T-cell (primary cell): ENCODE data around the gene CD27. TPM values are rescaled to one million over a fixed set of nuclear protein-coding genes. Genes with fewer than 3 reads are reported as not detected.

ENCODE experiments used
- ATAC-seq, 4 experiments: fragments of 200-7000 bp in 3 of 4; fragments of 150-1000 bp in 1 of 4; cut with Tn5 transposase; replicated peaks in 1 of 4; 1 replicate in 3 of 4; 2 replicates in 1 of 4; pipeline ENCODE4 v1.10.0; 2021; ENCODE audit warnings: moderate library complexity in 3 of 4, mild to moderate bottlenecking in 2 of 4, moderate number of reproducible peaks in 1 of 4
- CTCF ChIA-PET, 2 donors: fragments of 300-600 bp; sonication (Branson Sonifier 250); formaldehyde crosslinking; loops; one replicate each; lab custom pipeline; 2022; ENCODE audit warnings: antibody characterized with exemption in 2 of 2; lab: Charles Lee
- POLR2A ChIA-PET, 2 donors: fragments of 300-600 bp; sonication (Branson Sonifier 250); formaldehyde crosslinking; loops; one replicate each; lab custom pipeline; 2022; ENCODE audit warnings: antibody characterized with exemption in 2 of 2; lab: Charles Lee
- DNase-seq, 35 experiments: peaks; one replicate each; pipeline versions ENCODE4 v3.0.0 to v3.0.0-alpha.2; 2013 to 2023
- H3K27ac ChIP-seq: one replicate; pipeline ENCODE4 v1.5.1; 2013; ENCODE audit warnings: low read length
- H3K27me3 ChIP-seq, 2 experiments: replicated peaks in 1 of 2; 1 replicate in 1 of 2; 2 replicates in 1 of 2; pipeline versions ENCODE4 v1.6.1 to v1.7.0; 2013; ENCODE audit warnings: low read length in 1 of 2, mixed read lengths in 1 of 2; ENCODE audit not compliant: control insufficient read depth in 2 of 2, insufficient read depth in 2 of 2; ENCODE audit errors: extremely low read depth in 1 of 2
- H3K36me3 ChIP-seq, 2 donors: 1 replicate in 1 of 2; 2 replicates in 1 of 2; pipeline versions ENCODE4 v1.6.1 to v1.7.0; 2013; ENCODE audit warnings: low read length in 1 of 2; ENCODE audit not compliant: control insufficient read depth in 2 of 2, insufficient read depth in 1 of 2; ENCODE audit errors: extremely low read depth in 1 of 2
- H3K4me1 ChIP-seq, 2 experiments: 1 replicate in 1 of 2; 2 replicates in 1 of 2; pipeline versions ENCODE4 v1.6.1 to v1.7.0; 2013; ENCODE audit warnings: low read length in 2 of 2, mixed read lengths in 1 of 2; ENCODE audit not compliant: insufficient read depth in 2 of 2, control insufficient read depth in 1 of 2; ENCODE audit errors: extremely low read depth in 1 of 2
- H3K4me3 ChIP-seq, 2 donors: 1 replicate in 1 of 2; 2 replicates in 1 of 2; pipeline versions ENCODE4 v1.5.1 to v1.7.0; 2013; ENCODE audit warnings: mild to moderate bottlenecking in 2 of 2, low read length in 1 of 2, moderate library complexity in 1 of 2; ENCODE audit not compliant: control insufficient read depth in 1 of 2; ENCODE audit errors: extremely low read depth in 1 of 2
- H3K9me3 ChIP-seq: 2 replicates; pipeline ENCODE4 v1.7.0; 2013
- H3K27ac Mint-ChIP-seq, 2 donors: one replicate each; pipeline ENCODE4 v1.8.0; 2020 to 2021; ENCODE audit warnings: mild to moderate bottlenecking in 2 of 2, mixed read lengths in 2 of 2
- H3K27me3 Mint-ChIP-seq, 2 donors: one replicate each; pipeline ENCODE4 v1.8.0; 2021 to 2022; ENCODE audit warnings: mixed read lengths in 2 of 2
- H3K36me3 Mint-ChIP-seq: one replicate; pipeline ENCODE4 v1.8.0; 2021; ENCODE audit warnings: mixed read lengths
- H3K4me1 Mint-ChIP-seq, 3 donors: one replicate each; pipeline ENCODE4 v1.8.0; 2020 to 2022; ENCODE audit warnings: mixed read lengths in 3 of 3, mild to moderate bottlenecking in 1 of 3
- H3K4me3 Mint-ChIP-seq, 3 donors: one replicate each; pipeline ENCODE4 v1.8.0; 2020 to 2022; ENCODE audit warnings: mild to moderate bottlenecking in 3 of 3, mixed read lengths in 3 of 3, moderate library complexity in 3 of 3
- H3K9me3 Mint-ChIP-seq, 3 donors: one replicate each; pipeline ENCODE4 v1.8.0; 2020 to 2022; ENCODE audit warnings: mixed read lengths in 3 of 3
- WGBS: methylation state at CpG from one replicate; pipeline ENCODE4 v1.1.5; 2013; ENCODE audit warnings: missing lambda C conversion rate; ENCODE audit not compliant: insufficient coverage; 5-methylcytosine and 5-hydroxymethylcytosine counted together
- total RNA-seq, 35 experiments: library from RNA in 6 of 35; stranded (reverse) in 6 of 35; fragments of 120-200 nt in 1 of 35; gene quantifications; one replicate each; pipeline versions ENCODE4 v1.2.1 to v1.2.4 and lab custom pipeline; 2013 to 2026

The CD27 gene
- total RNA-seq, 5 donors from 2014 or later (not counting 1 experiment from before 2014, with no cell fraction given), result 94.0 to 140 (median 138) TPM

- Mint-ChIP-seq H3K36me3 (no peaks in the 10 kb centered on the region), H3K27ac (peak overlapping the region; percentile 57 to 77), H3K9me3 (no peaks in the 10 kb centered on the region), H3K4me3 (peak overlapping the region in 2 of 3 donors; percentile 39 to 42), H3K27me3 (no peaks in the 10 kb centered on the region), H3K4me1 (peaks cover 62 to 80% (median 71%) of the 10 kb centered on the region in 3 donors)
- ChIA-PET CTCF (no interaction called here), POLR2A (no interaction called here)
- WGBS, result 50% methylated on average over 10 of the region's 19 CpGs
- Histone ChIP-seq H3K27me3 (no peaks in the 10 kb centered on the region), H3K4me3 (no peak overlapping the region), H3K27ac (no peak overlapping the region), H3K36me3 (no peaks in the 10 kb centered on the region), H3K9me3 (no peaks in the 10 kb centered on the region), H3K4me1 (peaks cover 43 to 73% of the 10 kb centered on the region in 2 experiments)
- ATAC-seq (no peak), DNase-seq (peak in 1 of 35 experiments; percentile 35)
Measured at GRCh38 chr12:6430124-6430989, 14.4 kb upstream of the CD27 start.

- peak in 3 of 4 experiments; percentile 43 to 69 (median 49) for ATAC-seq
- Mint-ChIP-seq H3K4me1 (peaks cover 41 to 57% (median 48%) of the 10 kb centered on the region in 3 donors), H3K9me3 (no peaks in the 10 kb centered on the region), H3K27ac (peak overlapping the region; percentile 49 to 88), H3K27me3 (no peaks in the 10 kb centered on the region), H3K36me3 (no peaks in the 10 kb centered on the region), H3K4me3 (peak overlapping the region in 1 of 3 donors; percentile 81)
- H3K27me3 ChIP-seq, result no peaks in the 10 kb centered on the region
- CTCF ChIA-PET, result interaction anchor here in 1 of 2 donors (1.0 kb wide), 1 partner anchor 27 kb away, joined by 4 read pairs; no protein-coding TSS in a partner anchor
- H3K4me3 ChIP-seq, result no peak overlapping the region
- peak in 4 of 35 experiments; percentile 15 to 55 (median 23) for DNase-seq
- 11% methylated on average over 3 of the region's 5 CpGs for WGBS
- POLR2A ChIA-PET, result no interaction called here
- no peaks in the 10 kb centered on the region for H3K9me3 ChIP-seq
- no peaks in the 10 kb centered on the region for H3K36me3 ChIP-seq
- peaks cover 24 to 49% of the 10 kb centered on the region in 2 experiments for H3K4me1 ChIP-seq
- H3K27ac ChIP-seq, result no peak overlapping the region
Measured at GRCh38 chr12:6432991-6433390, 11.8 kb upstream of the CD27 start.

- ATAC-seq (peak; percentile 92 to 98 (median 96)), DNase-seq (peak in 12 of 35 experiments; percentile 32 to 68 (median 44))
- Mint-ChIP-seq H3K9me3 (no peaks in the 10 kb centered on the region), H3K27me3 (no peaks in the 10 kb centered on the region), H3K27ac (peak overlapping the region; percentile 88 to 97), H3K36me3 (no peaks in the 10 kb centered on the region), H3K4me1 (peaks cover 39 to 52% (median 43%) of the 10 kb centered on the region in 3 donors), H3K4me3 (peak overlapping the region in 2 of 3 donors; percentile 11 to 81)
- peak overlapping the region; percentile 69 for H3K27ac ChIP-seq
- ChIA-PET POLR2A (interaction anchor here (0.5 to 1.0 kb wide), 4 partner anchors 12 to 1492 kb away, joined by 3 to 5 read pairs (median 3); no protein-coding TSS in a partner anchor), CTCF (interaction anchor here (0.6 to 1.3 kb wide), 9 partner anchors 9 to 36 kb away, joined by 3 to 5 read pairs (median 3); partner anchors contain the start of gene VAMP1 (in 1 of the 2))
- WGBS, result 50% methylated on average over 13 of the region's 17 CpGs
- no peaks in the 10 kb centered on the region for H3K36me3 ChIP-seq
- H3K27me3 ChIP-seq, result no peaks in the 10 kb centered on the region
- no peak overlapping the region for H3K4me3 ChIP-seq
- H3K4me1 ChIP-seq, result peaks cover 24 to 48% of the 10 kb centered on the region in 2 experiments
- H3K9me3 ChIP-seq, result no peaks in the 10 kb centered on the region
Measured at GRCh38 chr12:6434205-6435140, 10.3 kb upstream of the CD27 start.

- Histone ChIP-seq H3K27ac (no peak overlapping the region), H3K9me3 (no peaks in the 10 kb centered on the region), H3K36me3 (no peaks in the 10 kb centered on the region), H3K27me3 (no peaks in the 10 kb centered on the region), H3K4me1 (peaks cover 24 to 40% of the 10 kb centered on the region in 2 experiments), H3K4me3 (no peak overlapping the region)
- 98% methylated on average over 9 of the region's 13 CpGs for WGBS
- Mint-ChIP-seq H3K36me3 (no peaks in the 10 kb centered on the region), H3K27me3 (no peaks in the 10 kb centered on the region), H3K27ac (peak overlapping the region in 1 of 2 donors; percentile 41), H3K9me3 (no peaks in the 10 kb centered on the region), H3K4me3 (no peak overlapping the region), H3K4me1 (peaks cover 27 to 44% (median 30%) of the 10 kb centered on the region in 3 donors)
- POLR2A ChIA-PET, result interaction anchor here in 1 of 2 donors (0.9 kb wide), 1 partner anchor 113 kb away, joined by 4 read pairs; no protein-coding TSS in a partner anchor
- DNase-seq (no peak), ATAC-seq (no peak)
- CTCF ChIA-PET, result interaction anchor here (0.6 kb wide), 3 partner anchors 23 to 79 kb away, joined by 3 to 5 read pairs (median 3); no protein-coding TSS in a partner anchor
Measured at GRCh38 chr12:6435961-6436715, 8.6 kb upstream of the CD27 start.

- peaks cover 23 to 37% of the 10 kb centered on the region in 2 experiments for H3K4me1 ChIP-seq
- H3K27me3 ChIP-seq, result no peaks in the 10 kb centered on the region
- Mint-ChIP-seq H3K27ac (no peak overlapping the region), H3K4me1 (peaks cover 32 to 46% (median 36%) of the 10 kb centered on the region in 3 donors), H3K4me3 (no peak overlapping the region), H3K9me3 (no peaks in the 10 kb centered on the region), H3K27me3 (no peaks in the 10 kb centered on the region), H3K36me3 (no peaks in the 10 kb centered on the region)
- H3K27ac ChIP-seq, result no peak overlapping the region
- no peak overlapping the region for H3K4me3 ChIP-seq
- 100% methylated on average over 1 of the region's 3 CpGs for WGBS
- H3K9me3 ChIP-seq, result no peaks in the 10 kb centered on the region
- H3K36me3 ChIP-seq, result no peaks in the 10 kb centered on the region
- no peak for DNase-seq
- no peak for ATAC-seq
- ChIA-PET POLR2A (no interaction called here), CTCF (no interaction called here)
Measured at GRCh38 chr12:6437586-6437985, 7.2 kb upstream of the CD27 start.
